DND-41 (cell line): ENCODE measurements around the gene CAMK4.

ENCODE experiments used
- EZH2 ChIP-seq: IDR thresholded peaks from 3 replicates; pipeline ENCODE4 v1.6.1; 2012; ENCODE audit warnings: borderline replicate concordance, low read depth, mild to moderate bottlenecking, moderate library complexity, low read length, inconsistent platforms; ENCODE audit not compliant: severe bottlenecking
- TF ChIP-seq, protein P1 (sequence below): IDR thresholded peaks from 2 replicates; pipeline ENCODE4 v1.5.1; 2012; ENCODE audit warnings: borderline replicate concordance, low read length, moderate library complexity, mild to moderate bottlenecking; ENCODE audit not compliant: poor library complexity, severe bottlenecking; ENCODE audit errors: extremely low read depth

DNA sequence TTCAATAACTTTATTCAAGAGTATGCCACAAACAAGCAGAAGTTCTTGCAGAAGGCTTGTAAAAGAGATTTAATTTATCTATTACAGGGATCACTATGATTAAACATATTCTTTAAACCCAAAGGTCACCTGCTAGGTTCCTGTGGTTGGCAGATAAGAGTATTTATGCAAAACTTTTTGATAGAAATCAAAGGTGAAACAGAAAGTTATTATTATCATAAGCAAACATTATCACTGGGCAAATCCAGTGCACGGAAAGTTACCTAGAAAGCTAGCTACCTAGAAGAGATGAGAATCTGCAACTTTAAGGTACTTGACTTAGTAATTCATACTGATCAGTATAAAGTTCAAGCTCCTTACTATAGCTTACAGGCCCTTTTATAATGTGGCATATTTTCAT is 284.9 kb downstream of the CAMK4 start:
- TF ChIP-seq, protein P1, sequence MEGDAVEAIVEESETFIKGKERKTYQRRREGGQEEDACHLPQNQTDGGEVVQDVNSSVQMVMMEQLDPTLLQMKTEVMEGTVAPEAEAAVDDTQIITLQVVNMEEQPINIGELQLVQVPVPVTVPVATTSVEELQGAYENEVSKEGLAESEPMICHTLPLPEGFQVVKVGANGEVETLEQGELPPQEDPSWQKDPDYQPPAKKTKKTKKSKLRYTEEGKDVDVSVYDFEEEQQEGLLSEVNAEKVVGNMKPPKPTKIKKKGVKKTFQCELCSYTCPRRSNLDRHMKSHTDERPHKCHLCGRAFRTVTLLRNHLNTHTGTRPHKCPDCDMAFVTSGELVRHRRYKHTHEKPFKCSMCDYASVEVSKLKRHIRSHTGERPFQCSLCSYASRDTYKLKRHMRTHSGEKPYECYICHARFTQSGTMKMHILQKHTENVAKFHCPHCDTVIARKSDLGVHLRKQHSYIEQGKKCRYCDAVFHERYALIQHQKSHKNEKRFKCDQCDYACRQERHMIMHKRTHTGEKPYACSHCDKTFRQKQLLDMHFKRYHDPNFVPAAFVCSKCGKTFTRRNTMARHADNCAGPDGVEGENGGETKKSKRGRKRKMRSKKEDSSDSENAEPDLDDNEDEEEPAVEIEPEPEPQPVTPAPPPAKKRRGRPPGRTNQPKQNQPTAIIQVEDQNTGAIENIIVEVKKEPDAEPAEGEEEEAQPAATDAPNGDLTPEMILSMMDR: no peak
- TF ChIP-seq EZH2: no peak
